ENCODE data around the gene CCND3.

- no peak for TF ChIP-seq CTCF (IDR thresholded peaks at IDR 0.05)
- no peak for TF ChIP-seq POLR2A (IDR thresholded peaks at IDR 0.05)
Measured at GRCh38 chr6:41892921-41893564, 48.6 kb downstream of the CCND3 start.

Data from prostate gland (tissue), 2 donors.